GM23248 (cell line): ENCODE measurements around the gene TPRN. TPM values are rescaled to one million over a fixed set of nuclear protein-coding genes. Genes with fewer than 3 reads are reported as not detected.

Experiments
- DNase-seq: peaks from one replicate; pipeline ENCODE4 v3.0.0-alpha.2; 2015
- H2AFZ ChIP-seq: fragments of 200-600 bp; sonication (generic); 2 replicates; pipeline ENCODE4 v1.6.1; 2016; ENCODE audit warnings: antibody characterized with exemption
- H3F3A ChIP-seq: fragments of 200-600 bp; sonication (generic); 2 replicates; pipeline ENCODE4 v1.6.1; 2016; ENCODE audit warnings: mild to moderate bottlenecking, antibody characterized with exemption, mixed run types; ENCODE audit not compliant: insufficient read depth
- H3K27ac ChIP-seq: fragments of 200-600 bp; sonication (generic); 2 replicates; pipeline ENCODE4 v1.5.1; 2016; ENCODE audit warnings: mild to moderate bottlenecking
- H3K27me3 ChIP-seq: fragments of 200-600 bp; sonication (generic); replicated peaks from 2 replicates; pipeline ENCODE4 v1.6.1; 2016; ENCODE audit warnings: mild to moderate bottlenecking; ENCODE audit not compliant: insufficient read depth
- H3K36me3 ChIP-seq: fragments of 200-600 bp; sonication (generic); 2 replicates; pipeline ENCODE4 v1.6.1; 2016; ENCODE audit warnings: low read depth, mild to moderate bottlenecking
- H3K4me1 ChIP-seq: fragments of 200-600 bp; sonication (generic); 2 replicates; pipeline ENCODE4 v1.6.1; 2016; ENCODE audit warnings: mild to moderate bottlenecking; ENCODE audit not compliant: insufficient read depth
- H3K4me2 ChIP-seq: fragments of 200-600 bp; sonication (generic); one replicate; pipeline ENCODE4 v1.6.1; 2016; ENCODE audit warnings: mild to moderate bottlenecking; ENCODE audit not compliant: unreplicated experiment
- H3K4me3 ChIP-seq: fragments of 200-600 bp; sonication (generic); 2 replicates; pipeline ENCODE4 v1.5.1; 2016; ENCODE audit warnings: mild to moderate bottlenecking
- H3K79me2 ChIP-seq: fragments of 200-600 bp; sonication (generic); 2 replicates; pipeline ENCODE4 v1.6.1; 2016; ENCODE audit warnings: mild to moderate bottlenecking; ENCODE audit not compliant: insufficient read depth
- H3K9ac ChIP-seq: fragments of 200-600 bp; sonication (generic); 2 replicates; pipeline ENCODE4 v1.6.1; 2016; ENCODE audit warnings: mild to moderate bottlenecking
- H3K9me2 ChIP-seq: fragments of 200-600 bp; sonication (generic); 2 replicates; pipeline ENCODE4 v1.6.1; 2016; ENCODE audit warnings: mixed run types, mild to moderate bottlenecking, moderate library complexity; ENCODE audit not compliant: insufficient read depth
- H3K9me3 ChIP-seq: fragments of 200-600 bp; sonication (generic); one replicate; pipeline ENCODE4 v1.6.1; 2017; ENCODE audit warnings: low read depth
- H4K20me1 ChIP-seq: fragments of 200-600 bp; sonication (generic); 2 replicates; pipeline ENCODE4 v1.6.0; 2016; ENCODE audit not compliant: insufficient read depth
- EZH2 ChIP-seq: fragments of 200-600 bp; sonication (generic); IDR thresholded peaks from 2 replicates; pipeline ENCODE4 v1.6.1; 2018; ENCODE audit warnings: antibody characterized with exemption, mild to moderate bottlenecking; ENCODE audit not compliant: insufficient read depth, poor library complexity, severe bottlenecking
- EZH2phosphoT487 ChIP-seq: fragments of 200-600 bp; sonication (generic); IDR thresholded peaks from 2 replicates; pipeline ENCODE4 v1.6.1; 2018; ENCODE audit warnings: antibody characterized with exemption, moderate library complexity, mild to moderate bottlenecking, low read depth; ENCODE audit not compliant: insufficient read depth
- WGBS, 2 experiments: methylation state at CpG; one replicate each; pipeline ENCODE4 v1.1.6; 2015 to 2017; ENCODE audit warnings: low lambda C conversion rate in 2 of 2, low coverage in 1 of 2; ENCODE audit errors: missing lambda C conversion rate in 2 of 2; 5-methylcytosine and 5-hydroxymethylcytosine counted together
- in situ Hi-C: fragments of 300-500 bp; cut with MboI; formaldehyde crosslinking; loops from 2 replicates; pipeline ENCODE4 v1.15.0; 2020
- polyA plus RNA-seq: library from polyadenylated mRNA; unstranded; fragments of >200 nt; fragmentation: Nextera tagmentation; extraction: Ambion mirVana; gene quantifications from 2 replicates; pipeline ENCODE4 v1.2.1, GENCODE V29; 2016
- total RNA-seq: library from RNA; depleted of rRNA; stranded (reverse); fragments of >200 nt; shearing (Covaris generic); gene quantifications from 2 replicates; pipeline ENCODE4 v1.2.3, GENCODE V29; 2014

TPRN gene
- total and polyA plus RNA-seq, 2 experiments from 2014 or later, result 1.7 to 7.8 TPM

GRCh38 chr9:137176302-137177182 lies 24.0 kb downstream of the TPRN start:
- Histone ChIP-seq H3K4me2 (no peak overlapping the region), H3K27me3 (no peaks in the 10 kb centered on the region), H3F3A (peaks cover 4% of the 10 kb centered on the region; the same call in 1 of the 2 replicates), H3K9me2 (no peaks in the 10 kb centered on the region), H3K9ac (no peak overlapping the region), H3K4me3 (no peak overlapping the region), H4K20me1 (no peaks in the 10 kb centered on the region), H2AFZ (no peak overlapping the region), H3K9me3 (no peaks in the 10 kb centered on the region), H3K79me2 (no peaks in the 10 kb centered on the region), H3K4me1 (no peaks in the 10 kb centered on the region), H3K27ac (no peak overlapping the region), H3K36me3 (no peaks in the 10 kb centered on the region)
- DNase-seq, result peak; percentile 63
- in situ Hi-C loops, result no loop called here
- TF ChIP-seq EZH2 (no peak), EZH2phosphoT487 (no peak)
- WGBS, 2 experiments, result 58 to 61% methylated on average over 17 of the region's 17 CpGs

DNA sequence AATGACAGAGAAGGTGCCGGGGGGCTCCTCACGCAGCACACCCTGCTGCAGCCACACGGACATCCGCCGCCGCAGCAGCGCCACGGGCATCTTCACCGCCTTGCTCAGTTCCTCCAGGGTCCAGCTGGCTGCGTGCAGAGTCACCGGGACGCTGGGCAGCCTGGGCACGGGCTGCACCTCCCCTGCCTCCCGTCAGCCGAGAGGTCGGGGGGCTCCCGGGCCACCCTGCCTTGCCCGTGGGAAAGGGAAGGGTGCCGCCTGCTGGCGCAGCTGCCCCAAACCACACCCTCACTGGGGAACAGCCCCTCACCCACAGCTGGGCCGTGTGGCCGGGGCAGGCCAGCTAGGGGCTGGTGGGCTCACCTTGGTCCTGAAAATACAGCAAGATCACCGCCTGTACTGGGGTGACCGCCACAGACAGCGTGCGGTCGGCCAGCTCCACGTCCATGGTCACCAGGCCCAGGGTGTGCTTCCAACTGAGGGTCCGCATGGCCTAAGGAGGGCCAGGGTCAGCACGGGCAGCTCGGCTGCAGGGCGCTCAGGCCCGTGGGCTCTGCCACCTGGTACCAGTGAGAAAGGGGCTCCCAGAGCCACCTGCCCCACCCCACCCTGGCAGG lies 25.1 kb downstream of the TPRN start:
- Histone ChIP-seq H3K27me3 (peaks cover 2% of the 10 kb centered on the region), H3K4me1 (no peaks in the 10 kb centered on the region), H3K9me2 (no peaks in the 10 kb centered on the region), H3F3A (peaks cover 4% of the 10 kb centered on the region; the same call in 1 of the 2 replicates), H3K9me3 (no peaks in the 10 kb centered on the region), H4K20me1 (no peaks in the 10 kb centered on the region), H3K27ac (no peak overlapping the region), H3K36me3 (no peaks in the 10 kb centered on the region), H3K9ac (no peak overlapping the region), H3K79me2 (no peaks in the 10 kb centered on the region), H3K4me2 (no peak overlapping the region), H2AFZ (no peak overlapping the region), H3K4me3 (no peak overlapping the region)
- 21 to 33% methylated on average over 30 to 33 of the region's 33 CpGs for WGBS, 2 experiments
- in situ Hi-C loops, result no loop called here
- DNase-seq, result peak; percentile 7
- TF ChIP-seq EZH2phosphoT487 (no peak), EZH2 (no peak)

- Histone ChIP-seq H3K9ac (no peak overlapping the region), H3F3A (peaks cover 4% of the 10 kb centered on the region; the same call in 1 of the 2 replicates), H3K4me3 (no peak overlapping the region), H2AFZ (no peak overlapping the region), H3K4me1 (no peaks in the 10 kb centered on the region), H3K79me2 (no peaks in the 10 kb centered on the region), H4K20me1 (no peaks in the 10 kb centered on the region), H3K36me3 (no peaks in the 10 kb centered on the region), H3K9me2 (no peaks in the 10 kb centered on the region), H3K27me3 (peaks cover 4% of the 10 kb centered on the region), H3K9me3 (no peaks in the 10 kb centered on the region), H3K4me2 (no peak overlapping the region), H3K27ac (no peak overlapping the region)
- in situ Hi-C loops, result no loop called here
- 28 to 51% methylated on average over 22 to 26 of the region's 34 CpGs for WGBS, 2 experiments
- no peak for TF ChIP-seq EZH2
- no peak for TF ChIP-seq EZH2phosphoT487
- no peak for DNase-seq
Measured at GRCh38 chr9:137174722-137175293, 25.7 kb downstream of the TPRN start.

DNA sequence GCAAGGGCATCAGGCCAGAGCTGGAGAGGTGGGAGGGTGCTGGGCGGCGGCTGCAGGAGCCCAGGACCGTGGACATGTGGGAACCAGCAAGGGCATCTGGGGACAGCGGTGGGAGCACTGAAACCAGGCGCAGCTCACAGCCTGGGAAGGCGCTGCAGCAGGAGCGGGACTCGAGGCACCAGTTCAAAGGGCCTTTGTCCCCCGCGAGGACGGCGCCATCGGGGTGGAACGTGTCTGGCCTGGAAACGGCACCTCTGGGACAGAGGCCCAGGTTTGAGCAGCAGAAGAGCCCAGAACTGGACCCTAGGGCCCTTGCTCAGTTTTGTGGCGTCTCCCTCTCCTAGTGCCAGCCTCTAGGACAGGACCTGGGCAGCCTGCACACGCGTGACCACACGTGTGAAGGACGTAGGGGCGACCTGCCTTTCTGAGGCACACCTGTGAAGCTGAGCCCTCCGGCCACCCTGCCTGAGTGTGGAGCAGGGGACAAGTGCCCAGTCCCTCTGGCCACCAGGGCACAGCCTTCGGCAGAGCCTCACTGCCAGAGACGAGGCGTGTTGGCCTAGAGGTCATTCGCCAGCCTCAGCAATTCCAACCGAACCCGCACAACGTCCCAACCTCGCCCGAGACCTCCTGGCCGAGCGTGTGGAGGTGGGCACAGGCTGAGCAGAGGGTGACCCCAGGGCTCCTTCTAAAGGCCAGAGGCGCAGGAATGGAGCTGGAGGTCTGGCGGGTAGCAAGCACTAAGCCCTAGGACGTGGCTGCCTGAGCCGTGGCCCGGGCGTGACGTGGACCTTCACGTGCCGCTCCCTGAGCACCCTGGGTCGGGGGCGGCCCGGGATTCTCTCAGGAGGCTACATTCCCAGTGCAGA lies 26.5 kb downstream of the TPRN start:
- in situ Hi-C loops, result no loop called here
- no peaks in the 10 kb centered on the region for H3K79me2 ChIP-seq
- no peaks in the 10 kb centered on the region for H3K4me1 ChIP-seq
- TF ChIP-seq EZH2phosphoT487 (no peak), EZH2 (no peak)
- H3K36me3 ChIP-seq, result no peaks in the 10 kb centered on the region
- no peak overlapping the region for H2AFZ ChIP-seq
- H3F3A ChIP-seq, result peaks cover 4% of the 10 kb centered on the region; the same call in 1 of the 2 replicates
- 73 to 74% methylated on average over 45 of the region's 45 CpGs for WGBS, 2 experiments
- no peak overlapping the region for H3K4me3 ChIP-seq
- no peak overlapping the region for H3K27ac ChIP-seq
- no peaks in the 10 kb centered on the region for H3K9me2 ChIP-seq
- H4K20me1 ChIP-seq, result no peaks in the 10 kb centered on the region
- no peaks in the 10 kb centered on the region for H3K9me3 ChIP-seq
- no peak overlapping the region for H3K4me2 ChIP-seq
- peaks cover 4% of the 10 kb centered on the region for H3K27me3 ChIP-seq
- H3K9ac ChIP-seq, result no peak overlapping the region
- peak; percentile 4 for DNase-seq
